ENCODE results near the gene KIF26B. TPM values are rescaled to one million over a fixed set of nuclear protein-coding genes. Genes with fewer than 3 reads are reported as not detected.

Gene KIF26B
- total and polyA plus RNA-seq, 2 experiments from 2014 or later = 0.03 to 0.76 TPM

- Histone ChIP-seq H3F3A (replicated peaks; ENCODE audit: low read depth) (no peaks in the 10 kb centered on the region), H3K4me3 (no peak overlapping the region), H3K27me3 (ENCODE audit: insufficient read depth) (no peaks in the 10 kb centered on the region), H4K20me1 (replicated peaks; ENCODE audit: insufficient read depth) (no peaks in the 10 kb centered on the region), H3K79me2 (replicated peaks; ENCODE audit: insufficient read depth) (no peaks in the 10 kb centered on the region), H3K4me2 (no peak overlapping the region), H2AFZ (peak overlapping the region; percentile 94), H3K27ac (ENCODE audit: low read depth) (no peak overlapping the region), H3K4me1 (ENCODE audit: insufficient read depth) (no peaks in the 10 kb centered on the region; the same call in 1 of the 2 replicates), H3K36me3 (ENCODE audit: insufficient read depth) (no peaks in the 10 kb centered on the region), H3K9me2 (ENCODE audit: insufficient read depth) (no peaks in the 10 kb centered on the region)
- H3K27ac Mint-ChIP-seq = no peak overlapping the region
- TF ChIP-seq REST (IDR thresholded peaks at IDR 0.05; ENCODE audit: unreplicated experiment) = no peak
- no peaks in the 10 kb centered on the region for H3K36me3 Mint-ChIP-seq (ENCODE audit: low read depth)
- DNase-seq (ENCODE audit: low spot score) (peak; percentile 63), ATAC-seq (peak; percentile 99)
- no peaks in the 10 kb centered on the region for H3K9me3 Mint-ChIP-seq
- H3K4me1 Mint-ChIP-seq = peaks cover 8% of the 10 kb centered on the region; the same call in 2 of the 3 replicates
- H3K27me3 Mint-ChIP-seq (ENCODE audit: insufficient read depth, low read depth, poor library complexity) = no peaks in the 10 kb centered on the region
- no peak overlapping the region for H3K4me3 Mint-ChIP-seq
Measured at GRCh38 chr1:245622332-245623014, 467.7 kb downstream of the KIF26B start.

GRCh38 chr1:245641384-245641783 lies 486.6 kb downstream of the KIF26B start:
- no peaks in the 10 kb centered on the region for H3K27me3 Mint-ChIP-seq (ENCODE audit: insufficient read depth, low read depth, poor library complexity)
- H3K79me2 ChIP-seq (replicated peaks; ENCODE audit: insufficient read depth) = no peaks in the 10 kb centered on the region

More at GRCh38 chr1:245641384-245641783, 486.6 kb downstream of the KIF26B start:
- H3K27ac ChIP-seq (ENCODE audit: low read depth) = no peak overlapping the region
- no peaks in the 10 kb centered on the region for H3F3A ChIP-seq (replicated peaks; ENCODE audit: low read depth)
- no peaks in the 10 kb centered on the region for H3K9me2 ChIP-seq (ENCODE audit: insufficient read depth)
- H3K4me3 ChIP-seq = no peak overlapping the region
- H3K27ac Mint-ChIP-seq = no peak overlapping the region
- ATAC-seq (no peak), DNase-seq (ENCODE audit: low spot score) (no peak)
- TF ChIP-seq REST (IDR thresholded peaks at IDR 0.05; ENCODE audit: unreplicated experiment) = no peak
- no peak for TF ChIP-seq CTCF (conservative IDR thresholded peaks at IDR 0.05; ENCODE audit: low read depth in 2 of 2)
- TF ChIP-seq JUNB (IDR thresholded peaks at IDR 0.05; ENCODE audit: unreplicated experiment) = no peak
- TF ChIP-seq POLR2AphosphoS5 (IDR thresholded peaks at IDR 0.05; ENCODE audit: low read depth) = no peak
- no peak for TF ChIP-seq EZH2 (IDR thresholded peaks at IDR 0.05; ENCODE audit: low read depth, unreplicated experiment)
- TF ChIP-seq ETS1 (IDR thresholded peaks at IDR 0.05) = no peak
- no peak for TF ChIP-seq ZNF331 (CRISPR knock-in tag; IDR thresholded peaks at IDR 0.05; ENCODE audit: low read depth)
- no peak for TF ChIP-seq STAT1 (IDR thresholded peaks at IDR 0.05; ENCODE audit: unreplicated experiment)
- TF ChIP-seq CREB1 (CRISPR knock-in tag; IDR thresholded peaks at IDR 0.05; ENCODE audit: low read depth) = no peak
- no peak for TF ChIP-seq NANOG (IDR thresholded peaks at IDR 0.05; ENCODE audit: borderline replicate concordance)
- H2AFZ ChIP-seq = no peak overlapping the region
- H4K20me1 ChIP-seq (replicated peaks; ENCODE audit: insufficient read depth) = no peaks in the 10 kb centered on the region
- no peak overlapping the region for H3K4me2 ChIP-seq
- no peaks in the 10 kb centered on the region for H3K36me3 ChIP-seq (ENCODE audit: insufficient read depth)
- no peaks in the 10 kb centered on the region for H3K4me1 ChIP-seq (ENCODE audit: insufficient read depth)
- peaks cover 11% of the 10 kb centered on the region; the same call in 2 of the 3 replicates for H3K36me3 Mint-ChIP-seq (ENCODE audit: low read depth)
- peaks cover 33% of the 10 kb centered on the region for H3K9me3 Mint-ChIP-seq
- no peaks in the 10 kb centered on the region; the same call in 2 of the 3 replicates for H3K4me1 Mint-ChIP-seq
- no peaks in the 10 kb centered on the region for H3K27me3 ChIP-seq (ENCODE audit: insufficient read depth)
- H3K4me3 Mint-ChIP-seq = no peak overlapping the region
